Esophagus (tissue), 2 donors: ENCODE results near the gene ERC2. TPM values are rescaled to one million over a fixed set of nuclear protein-coding genes. Genes with fewer than 3 reads are reported as not detected.

Source experiments
- H3K27ac ChIP-seq, 2 donors: one replicate each; pipeline ENCODE4 v1.5.1; 2013; ENCODE audit warnings: low read depth in 2 of 2, mild to moderate bottlenecking in 2 of 2, inconsistent platforms in 1 of 2, low read length in 1 of 2, moderate library complexity in 1 of 2
- H3K27me3 ChIP-seq, 2 donors: one replicate each; pipeline ENCODE4 v1.6.1; 2013; ENCODE audit warnings: low read length in 2 of 2, control low read depth in 1 of 2, mild to moderate bottlenecking in 1 of 2; ENCODE audit not compliant: insufficient read depth in 2 of 2, control insufficient read depth in 1 of 2
- H3K36me3 ChIP-seq, 2 donors: one replicate each; pipeline ENCODE4 v1.6.1; 2013; ENCODE audit warnings: low read length in 1 of 2; ENCODE audit not compliant: control insufficient read depth in 2 of 2, insufficient read depth in 2 of 2
- H3K4me1 ChIP-seq, 2 donors: one replicate each; pipeline ENCODE4 v1.6.1; 2013; ENCODE audit warnings: low read length in 1 of 2; ENCODE audit not compliant: control insufficient read depth in 2 of 2, insufficient read depth in 2 of 2
- H3K4me3 ChIP-seq, 2 donors: one replicate each; pipeline ENCODE4 v1.5.1; 2013; ENCODE audit warnings: low read length in 2 of 2, mild to moderate bottlenecking in 2 of 2, low read depth in 1 of 2, moderate library complexity in 1 of 2
- H3K9me3 ChIP-seq, 2 donors: one replicate each; pipeline ENCODE4 v1.6.1; 2013; ENCODE audit warnings: mild to moderate bottlenecking in 2 of 2, low read depth in 1 of 2, low read length in 1 of 2, moderate library complexity in 1 of 2; ENCODE audit not compliant: control insufficient read depth in 2 of 2, insufficient read depth in 1 of 2
- WGBS, 2 donors: extraction: QIAGEN DNeasy Blood & Tissue Kit; methylation state at CpG; one replicate each; pipeline ENCODE4 v1.1.7; 2013; 5-methylcytosine and 5-hydroxymethylcytosine counted together
- polyA plus RNA-seq, 2 donors: library from polyadenylated mRNA; stranded (reverse); fragments of 200-250 nt; gene quantifications; one replicate each; pipeline ENCODE4 v1.2.3, GENCODE V29; 2013
- donor health status: healthy with polysubstance abuse.
- donor health status: Bipolar disorder and iron deficiency.

Gene ERC2
- polyA plus RNA-seq, 2 donors, result 0.18 to 0.20 TPM

- WGBS, 2 donors, result 65% methylated on average over 2 of the region's 2 CpGs
- Histone ChIP-seq H3K4me3 (no peak overlapping the region), H3K9me3 (no peaks in the 10 kb centered on the region), H3K36me3 (no peaks in the 10 kb centered on the region), H3K4me1 (no peaks in the 10 kb centered on the region), H3K27me3 (no peaks in the 10 kb centered on the region), H3K27ac (no peak overlapping the region)
Observed at GRCh38 chr3:56121716-56122115, 346.6 kb downstream of the ERC2 start.

DNA sequence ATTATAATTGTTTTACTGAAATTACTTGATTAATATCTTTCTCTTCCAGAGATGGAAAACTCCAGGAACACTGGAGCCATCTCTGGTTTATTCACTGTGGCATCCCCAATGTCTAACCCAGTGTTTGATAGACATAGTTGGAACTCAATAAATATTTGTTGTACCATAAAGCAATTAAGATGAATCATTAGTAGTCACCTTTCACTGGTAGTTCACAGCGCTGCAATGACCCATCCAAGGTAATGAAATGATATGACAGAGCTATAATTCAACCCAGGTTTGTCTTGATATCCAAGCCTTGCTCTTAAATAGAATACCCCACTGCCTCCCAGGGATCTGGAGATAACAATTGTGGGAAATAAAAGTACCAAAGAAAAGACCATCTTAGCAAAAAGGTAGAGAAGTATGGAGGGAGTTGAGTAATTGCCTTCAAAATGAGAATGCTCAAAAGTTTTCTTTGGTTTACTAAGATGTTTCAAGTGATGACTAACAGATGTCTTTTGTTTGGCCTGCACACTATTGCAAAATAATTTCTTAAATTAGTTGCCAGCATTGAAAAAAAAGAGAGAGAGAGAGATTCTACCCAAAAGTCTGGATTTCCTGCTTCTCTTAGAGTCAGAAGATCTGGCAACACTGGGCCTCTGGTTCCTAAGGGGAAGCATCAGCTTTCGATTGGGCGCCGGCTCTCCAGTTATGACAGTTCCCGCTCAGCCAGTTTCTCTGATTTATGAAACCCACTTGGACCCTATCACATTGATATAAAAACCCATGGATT is 348.5 kb downstream of the ERC2 start:
- 48 to 70% methylated on average over 5 of the region's 5 CpGs for WGBS, 2 donors
- no peak overlapping the region for H3K4me3 ChIP-seq
- H3K27me3 ChIP-seq, result no peaks in the 10 kb centered on the region
- no peaks in the 10 kb centered on the region for H3K9me3 ChIP-seq
- H3K36me3 ChIP-seq, result no peaks in the 10 kb centered on the region
- H3K27ac ChIP-seq, result no peak overlapping the region
- no peaks in the 10 kb centered on the region for H3K4me1 ChIP-seq

DNA sequence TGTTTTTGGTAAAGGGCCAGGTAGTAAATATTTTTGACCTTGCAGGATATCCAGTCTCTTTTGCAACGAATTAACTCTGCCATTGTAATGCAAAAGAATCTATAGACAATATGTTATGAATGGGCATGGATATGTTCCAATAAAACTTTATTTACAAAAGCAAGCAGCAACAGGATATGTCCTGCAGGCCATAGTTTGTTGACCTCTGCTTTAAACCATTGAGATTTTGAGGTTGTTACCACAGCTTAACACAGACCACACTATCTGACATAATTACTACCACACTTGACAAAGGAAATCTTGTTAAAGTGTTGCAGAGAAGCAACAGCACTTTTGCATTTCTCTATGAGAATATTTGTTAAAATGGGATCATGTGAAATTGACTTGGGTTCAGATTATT is 349.3 kb downstream of the ERC2 start:
- WGBS, 2 donors, result 21 to 22% methylated on average over 1 of the region's 1 CpG
- Histone ChIP-seq H3K4me3 (no peak overlapping the region), H3K9me3 (no peaks in the 10 kb centered on the region), H3K36me3 (no peaks in the 10 kb centered on the region), H3K4me1 (no peaks in the 10 kb centered on the region), H3K27me3 (no peaks in the 10 kb centered on the region), H3K27ac (no peak overlapping the region)

DNA sequence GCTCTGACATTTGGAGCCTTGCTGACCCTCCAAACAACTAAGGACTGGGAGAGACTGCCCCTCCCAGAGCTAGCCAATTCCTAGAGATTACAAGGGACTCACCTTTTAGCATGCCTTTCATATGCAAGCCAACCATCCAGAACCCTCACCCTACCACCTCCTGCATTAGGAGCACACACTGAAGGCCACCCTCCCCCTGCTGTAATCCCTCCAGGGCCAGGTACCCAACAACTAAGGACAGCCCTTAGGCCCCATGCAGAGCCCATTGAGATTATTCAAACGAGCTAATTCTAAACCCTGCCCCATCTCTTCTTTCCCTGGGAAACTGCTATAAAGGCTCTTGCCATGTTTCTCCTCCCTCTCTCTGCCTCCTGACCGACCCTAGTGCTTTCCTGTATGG is 352.6 kb downstream of the ERC2 start:
- WGBS, 2 donors, result 35 to 58% methylated on average over 2 of the region's 2 CpGs
- Histone ChIP-seq H3K36me3 (no peaks in the 10 kb centered on the region), H3K4me1 (no peaks in the 10 kb centered on the region), H3K9me3 (no peaks in the 10 kb centered on the region), H3K27ac (no peak overlapping the region), H3K27me3 (no peaks in the 10 kb centered on the region), H3K4me3 (no peak overlapping the region)

GRCh38 chr3:56115199-56115598 is 353.1 kb downstream of the ERC2 start:
- H3K27me3 ChIP-seq, result no peaks in the 10 kb centered on the region
- 82 to 86% methylated on average over 2 of the region's 2 CpGs for WGBS, 2 donors
- no peaks in the 10 kb centered on the region for H3K9me3 ChIP-seq
- H3K4me3 ChIP-seq, result no peak overlapping the region
- no peak overlapping the region for H3K27ac ChIP-seq
- no peaks in the 10 kb centered on the region for H3K4me1 ChIP-seq
- H3K36me3 ChIP-seq, result no peaks in the 10 kb centered on the region

DNA sequence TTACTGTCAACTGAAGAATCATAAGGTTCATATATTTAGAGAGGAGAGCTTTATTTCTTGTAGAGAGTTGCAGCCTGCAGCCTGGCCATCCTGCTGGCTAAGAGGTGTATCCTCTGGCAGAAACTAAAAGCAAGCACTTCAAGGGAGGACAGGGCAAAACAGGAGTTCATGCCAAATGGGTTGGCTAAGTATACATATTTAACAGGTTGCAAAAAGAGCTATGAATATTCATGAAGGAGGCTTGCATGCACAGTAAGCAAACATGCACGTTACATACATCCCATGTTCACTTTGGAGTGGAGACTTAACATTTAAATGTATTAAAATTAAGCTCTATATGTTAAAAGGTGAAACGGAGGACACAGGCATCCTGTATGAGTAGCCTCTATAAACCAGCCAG is 354.4 kb downstream of the ERC2 start:
- WGBS, 2 donors, result 80 to 85% methylated on average over 2 of the region's 2 CpGs
- no peaks in the 10 kb centered on the region for H3K9me3 ChIP-seq

GRCh38 chr3:56113231-56113630 is 355.0 kb downstream of the ERC2 start:
- no peaks in the 10 kb centered on the region for H3K36me3 ChIP-seq
- no peaks in the 10 kb centered on the region for H3K27me3 ChIP-seq
- H3K4me1 ChIP-seq, result no peaks in the 10 kb centered on the region
- no peaks in the 10 kb centered on the region for H3K9me3 ChIP-seq
- H3K4me3 ChIP-seq, result no peak overlapping the region
- H3K27ac ChIP-seq, result no peak overlapping the region
- 86 to 88% methylated on average over 1 of the region's 1 CpG for WGBS, 2 donors

More for the DNA sequence above, 354.4 kb downstream of the ERC2 start:
- Histone ChIP-seq H3K27ac (no peak overlapping the region), H3K27me3 (no peaks in the 10 kb centered on the region), H3K4me1 (no peaks in the 10 kb centered on the region), H3K4me3 (no peak overlapping the region), H3K36me3 (no peaks in the 10 kb centered on the region)

- Histone ChIP-seq H3K4me1 (no peaks in the 10 kb centered on the region), H3K36me3 (no peaks in the 10 kb centered on the region), H3K4me3 (no peak overlapping the region), H3K27me3 (no peaks in the 10 kb centered on the region), H3K9me3 (no peaks in the 10 kb centered on the region), H3K27ac (no peak overlapping the region)
- 33 to 47% methylated on average over 3 of the region's 3 CpGs for WGBS, 2 donors
Observed at GRCh38 chr3:56111606-56112304, 356.5 kb downstream of the ERC2 start.

DNA sequence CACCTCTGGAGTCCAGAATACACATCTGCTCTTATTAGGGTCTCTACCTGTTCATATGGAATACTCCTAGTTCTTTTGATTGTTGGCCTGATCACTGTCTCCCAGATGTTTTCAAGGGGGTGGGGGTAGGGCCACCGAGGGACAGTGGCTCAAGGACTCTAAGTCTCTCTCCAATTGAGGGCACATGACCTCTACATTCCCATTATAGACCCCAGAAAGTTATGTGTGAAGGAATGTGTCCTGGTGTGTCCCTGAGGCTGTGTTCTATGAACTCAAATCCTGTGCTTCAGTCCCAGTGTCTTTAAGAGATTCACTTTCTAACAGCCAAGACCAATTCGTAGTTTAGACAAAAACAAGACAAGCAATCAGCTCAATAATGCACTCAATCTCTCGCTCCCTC is 357.4 kb downstream of the ERC2 start:
- Histone ChIP-seq H3K27ac (no peak overlapping the region), H3K27me3 (no peaks in the 10 kb centered on the region), H3K36me3 (no peaks in the 10 kb centered on the region), H3K4me1 (no peaks in the 10 kb centered on the region), H3K9me3 (no peaks in the 10 kb centered on the region), H3K4me3 (no peak overlapping the region)
- 70 to 72% methylated on average over 3 of the region's 3 CpGs for WGBS, 2 donors

DNA sequence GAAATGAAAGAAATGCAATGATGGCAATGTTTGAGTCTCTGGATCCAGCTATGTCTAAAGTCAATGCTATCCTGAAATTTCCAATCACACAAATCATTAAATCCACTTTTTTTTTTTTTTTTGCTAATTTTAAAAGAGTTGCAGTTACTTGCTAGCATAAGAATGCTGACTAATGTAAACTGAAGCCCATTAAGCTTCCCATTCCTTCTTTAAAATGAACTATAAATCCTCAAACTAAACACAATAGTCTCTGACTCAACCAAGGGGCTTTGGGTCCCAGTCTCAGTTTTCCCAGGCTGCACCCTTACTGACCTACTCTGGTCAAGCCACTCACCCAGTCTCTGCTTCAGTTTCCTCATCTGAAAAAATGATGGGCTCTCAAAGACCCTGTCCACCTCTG is 361.1 kb downstream of the ERC2 start:
- Histone ChIP-seq H3K36me3 (no peaks in the 10 kb centered on the region), H3K4me1 (no peaks in the 10 kb centered on the region), H3K4me3 (no peak overlapping the region), H3K27me3 (no peaks in the 10 kb centered on the region), H3K9me3 (no peaks in the 10 kb centered on the region), H3K27ac (no peak overlapping the region)
